Measurements from ENCODE around the gene RAB7A.
"Not testable (repeated sequence)": the region's sequence is repeated elsewhere in the genome, so short reads cannot be mapped to it uniquely, and the experiment has no call there.

Gene RAB7A

DNA sequence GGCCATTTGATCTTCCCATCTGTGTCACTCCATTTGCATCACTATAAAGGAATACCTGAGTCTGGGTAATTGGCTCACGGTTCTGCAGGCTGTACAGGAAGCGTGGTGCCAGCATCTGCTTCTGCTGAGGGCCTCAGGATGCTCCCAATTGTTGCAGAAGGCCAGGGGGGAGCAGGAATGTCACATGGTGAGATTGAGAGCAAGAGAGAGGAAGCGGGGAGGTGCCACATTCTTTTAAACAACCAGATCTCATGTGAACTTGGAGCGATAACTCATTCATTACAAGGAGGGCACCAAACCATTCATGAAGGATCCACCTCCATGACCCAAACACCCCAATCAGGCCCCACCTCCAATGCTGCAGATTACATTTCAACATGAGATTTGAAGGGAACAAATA is 13.1 kb upstream of the RAB7A start:
- no peak for DNase-seq

DNA sequence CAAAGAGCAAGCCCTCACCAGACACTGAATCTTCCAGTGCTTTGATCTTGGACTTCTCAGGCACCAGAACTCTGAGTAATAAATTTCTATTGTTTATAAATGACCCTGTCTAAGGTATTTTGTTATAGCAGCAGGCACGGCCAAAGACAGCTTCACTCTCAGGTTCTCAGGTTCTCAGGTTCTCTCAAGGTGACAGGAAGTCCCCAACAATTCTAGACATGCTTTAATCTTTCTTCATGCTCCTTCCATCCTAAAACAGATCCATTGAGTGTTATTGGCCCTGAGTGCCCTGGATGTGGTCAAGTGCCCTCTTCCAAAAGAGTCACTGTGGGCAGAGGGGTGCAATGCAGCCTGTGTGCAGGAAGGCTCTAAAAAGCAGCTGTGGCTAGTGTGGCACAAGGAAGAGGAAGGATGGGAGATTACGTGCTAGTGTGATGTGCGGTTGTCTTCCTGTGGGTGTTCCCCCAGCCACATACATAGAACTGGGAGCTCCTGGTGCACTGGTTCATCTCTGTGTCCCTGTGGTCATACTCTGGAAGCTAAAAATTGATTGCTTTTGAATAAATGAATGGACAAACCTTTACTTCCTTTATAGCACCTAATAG is 11.0 kb upstream of the RAB7A start:
- DNase-seq: no peak

DNA sequence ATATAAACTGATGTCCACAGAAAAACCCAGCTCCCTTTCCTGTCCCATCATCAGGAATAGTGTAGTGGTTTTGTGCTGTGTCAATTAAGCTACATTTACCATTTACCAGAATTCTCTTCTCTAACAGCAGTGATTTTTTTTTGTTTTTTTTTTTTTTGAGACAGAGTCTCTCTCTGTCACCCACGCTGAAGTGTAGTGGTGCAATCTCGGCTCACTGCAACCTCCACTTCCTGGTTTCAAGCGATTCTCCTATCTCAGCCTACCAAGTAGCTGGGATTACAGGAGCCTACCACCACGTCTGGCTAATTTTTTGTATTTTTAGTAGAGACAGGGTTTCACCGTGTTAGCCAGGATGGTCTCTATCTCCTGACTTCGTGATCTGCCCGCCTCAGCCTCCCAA is 7.1 kb upstream of the RAB7A start:
- DNase-seq: not testable (repeated sequence)

DNA sequence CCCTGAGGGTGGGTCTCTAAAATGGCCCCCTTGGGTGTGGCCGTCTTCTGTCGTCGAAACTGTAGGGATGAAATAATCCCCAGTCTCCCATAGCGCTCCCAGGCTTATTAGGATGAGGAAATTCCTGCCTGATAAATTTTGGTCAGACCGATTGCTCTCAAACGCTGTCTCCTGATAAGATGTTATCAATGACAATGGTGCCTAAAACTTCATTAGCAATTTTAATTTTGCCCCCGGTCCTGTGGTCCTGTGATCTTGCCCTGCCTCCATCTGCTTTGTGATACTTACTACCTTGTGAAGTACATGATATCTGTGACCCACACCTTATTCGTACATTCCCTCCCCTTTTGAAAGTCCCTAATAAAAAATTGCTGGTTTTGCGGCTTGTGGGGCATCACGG is 5.1 kb upstream of the RAB7A start:
- DNase-seq: no peak

DNA sequence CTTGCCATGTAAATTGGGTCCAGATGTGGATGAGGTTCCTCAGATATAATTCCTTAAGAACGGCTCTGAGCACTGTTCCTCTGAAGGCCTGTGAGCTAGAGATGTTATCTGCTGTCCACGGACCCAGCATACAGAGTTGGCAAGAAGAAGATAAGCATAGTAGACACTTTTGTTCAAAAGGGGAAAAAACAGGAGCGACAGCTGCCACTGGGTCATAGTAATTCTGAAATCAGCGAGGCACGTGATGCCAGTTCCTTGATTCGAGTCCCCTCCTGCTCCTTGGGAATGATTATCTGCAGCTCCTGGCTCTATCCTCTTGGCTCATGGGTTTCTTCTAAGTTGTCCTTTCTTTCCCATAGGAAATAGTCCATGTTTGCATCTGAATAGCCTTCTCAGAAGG is 2.5 kb upstream of the RAB7A start:
- no peak for DNase-seq

DNA sequence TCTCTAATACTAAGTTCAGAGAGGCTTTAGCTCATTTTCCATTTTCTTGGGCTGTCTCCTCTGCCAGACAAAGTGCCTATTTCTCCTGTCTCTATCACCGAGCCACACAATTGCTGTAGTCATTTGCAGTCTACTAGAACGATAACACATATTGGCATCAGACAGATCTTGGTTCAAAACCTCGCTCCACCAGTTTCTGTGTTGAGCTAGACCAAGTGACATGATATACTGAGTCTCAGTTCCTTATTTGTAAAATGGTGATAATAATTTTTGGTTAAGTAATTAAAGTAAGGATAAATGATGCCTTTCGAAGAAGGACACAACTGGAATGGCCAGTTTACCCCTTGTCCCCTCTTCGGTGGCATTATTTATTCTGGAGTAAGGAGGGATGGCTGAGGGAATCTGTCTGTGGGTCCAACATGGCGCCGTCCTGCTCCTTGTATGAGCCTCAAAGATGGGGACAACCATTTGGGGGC is 398 bp upstream of the RAB7A start:
- DNase-seq: no peak

DNA sequence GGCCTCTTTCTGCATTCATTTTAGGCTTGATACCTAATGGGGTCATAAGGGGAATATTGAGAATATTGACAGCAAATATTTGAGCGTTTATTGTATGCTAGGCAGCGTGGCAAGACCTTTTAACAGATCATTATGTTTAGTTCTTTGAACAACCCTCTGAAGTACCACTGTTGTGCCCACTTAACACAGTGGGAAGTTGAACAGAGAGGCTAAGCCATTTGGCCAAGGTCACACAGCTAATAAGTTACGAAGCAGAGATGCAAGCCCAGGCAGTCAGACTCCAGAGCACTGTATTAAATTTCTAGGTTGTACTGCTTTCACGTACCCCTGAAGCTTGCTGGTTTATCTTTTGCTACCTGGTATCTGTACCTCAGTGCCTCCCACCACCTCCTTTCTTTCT is 1.1 kb downstream of the RAB7A start:
- DNase-seq: no peak

DNA sequence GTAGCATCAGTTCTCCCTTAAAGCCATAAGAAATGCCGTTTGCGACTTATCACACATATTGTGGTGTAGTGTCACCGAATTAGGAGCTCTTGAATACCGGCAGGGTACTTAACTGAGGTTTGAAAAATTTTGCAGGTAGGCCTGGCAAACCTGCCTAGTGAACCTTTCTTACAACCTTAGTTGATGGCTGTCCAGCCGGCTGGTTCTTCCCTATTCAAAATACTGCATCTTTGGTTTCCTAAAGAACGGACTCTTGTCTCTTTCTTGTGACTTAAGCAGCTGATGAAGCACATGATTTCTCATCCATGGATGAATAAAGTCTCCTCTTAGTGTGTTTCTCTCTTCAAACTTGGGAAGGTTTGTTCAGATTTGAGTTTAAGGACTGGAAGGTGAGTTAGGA is 1.5 kb downstream of the RAB7A start:
- DNase-seq: no peak

DNA sequence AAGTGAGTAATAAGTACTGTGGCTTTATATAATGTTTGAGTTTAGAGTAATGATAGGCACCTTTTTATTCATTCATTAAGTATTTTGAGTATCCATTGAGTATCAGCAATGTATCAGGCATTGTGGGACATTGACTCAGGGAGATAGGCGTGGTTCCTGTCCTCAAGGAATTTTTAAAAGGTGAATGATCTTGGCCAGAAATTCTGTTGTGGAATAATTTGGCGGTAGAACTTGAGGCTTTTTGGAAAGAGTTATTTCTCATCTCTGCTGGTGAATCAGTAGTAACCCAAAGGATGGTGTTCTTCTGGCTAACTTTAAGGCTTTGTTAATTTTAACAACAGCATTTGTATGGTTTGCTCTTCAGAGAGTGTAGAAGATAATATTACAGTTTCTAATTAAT is 2.0 kb downstream of the RAB7A start:
- no peak for DNase-seq

DNA sequence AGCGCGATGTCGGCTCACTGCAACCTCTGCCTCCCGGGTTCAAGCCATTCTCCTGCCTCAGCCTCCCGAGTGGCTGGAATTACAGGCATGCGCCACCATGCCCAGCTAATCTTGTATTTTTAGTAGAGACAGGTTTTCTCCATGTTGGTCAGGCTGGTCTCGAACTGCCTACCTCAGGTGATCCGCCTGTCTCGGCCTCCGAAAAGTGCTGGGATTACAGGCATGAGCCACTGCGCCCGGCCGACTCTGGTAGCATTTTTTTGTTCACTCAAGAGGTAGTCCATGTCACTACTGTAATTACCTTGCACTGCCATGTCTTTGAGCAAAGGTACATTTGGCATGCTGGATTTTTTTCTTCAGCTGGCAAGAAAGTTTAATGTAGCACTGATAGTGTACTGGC is 2.5 kb downstream of the RAB7A start:
- not testable (repeated sequence) for DNase-seq

DNA sequence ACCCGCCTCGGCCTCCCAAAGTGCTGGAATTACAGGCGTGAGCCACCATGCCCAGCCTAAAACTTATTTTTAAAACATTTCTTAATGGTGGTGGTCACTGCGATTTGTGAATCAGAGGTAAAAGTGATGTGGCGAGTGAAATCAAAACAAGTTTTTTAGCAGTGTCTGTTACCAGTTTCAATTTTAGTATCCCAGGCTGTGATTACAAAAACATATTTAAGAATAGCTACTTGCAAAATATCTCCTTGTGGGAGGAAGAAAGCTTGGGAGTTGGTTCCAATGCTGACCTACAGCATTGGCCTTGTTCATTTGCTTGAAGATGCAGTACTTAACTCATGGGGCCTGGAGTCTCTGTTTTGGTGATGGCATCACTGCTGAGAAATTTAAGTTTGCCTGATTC is 4.5 kb downstream of the RAB7A start:
- DNase-seq: no peak

DNA sequence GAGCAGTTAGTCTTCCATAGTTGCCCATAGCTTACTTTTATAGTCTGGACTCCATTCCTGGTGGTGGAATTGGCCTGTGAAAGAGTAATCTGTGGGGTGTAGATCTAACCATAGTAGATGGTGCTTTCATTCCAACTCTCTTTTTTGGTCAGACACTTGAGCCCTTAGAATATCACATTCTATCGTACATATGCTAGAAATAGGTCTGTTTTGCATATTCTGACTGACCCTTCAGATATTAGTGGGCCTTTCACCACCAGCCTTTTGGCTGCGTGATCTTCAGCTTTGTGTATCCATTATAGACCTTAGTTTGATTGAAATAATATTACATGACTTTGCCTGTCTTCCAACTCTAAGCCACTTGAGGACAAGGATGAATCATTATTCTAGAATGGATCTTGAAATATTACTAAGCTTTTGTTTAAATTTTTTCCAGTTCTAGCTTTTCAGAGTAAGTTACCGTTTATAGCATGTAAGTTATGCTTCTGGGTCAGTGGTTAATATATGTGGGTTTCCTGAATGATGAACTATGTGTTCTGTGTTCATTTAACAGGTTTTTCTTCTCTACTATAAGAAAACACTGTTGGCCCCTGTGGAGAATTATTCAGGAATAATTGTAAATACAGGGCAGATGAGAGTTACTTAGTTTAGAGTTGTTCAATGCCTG is 8.7 kb downstream of the RAB7A start:
- no peak for DNase-seq

DNA sequence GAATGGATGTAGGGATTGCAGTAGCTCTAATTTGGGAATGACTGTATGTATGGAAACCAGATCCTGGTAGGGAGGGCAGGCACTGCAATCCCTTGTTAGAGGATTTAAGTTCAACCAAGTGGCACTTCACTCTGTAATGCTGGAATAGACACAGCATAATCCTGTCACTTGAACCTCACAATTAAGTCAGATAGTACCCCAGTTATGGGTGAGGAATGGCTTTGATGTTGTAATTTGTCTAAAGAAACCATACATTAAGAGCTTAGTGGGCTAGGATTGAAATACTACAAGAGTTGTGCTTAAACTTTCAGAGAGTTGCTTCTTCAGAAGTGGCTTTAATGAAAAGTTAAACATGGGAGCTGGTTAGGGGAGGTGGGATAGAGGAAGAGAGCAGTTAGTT is 9.3 kb downstream of the RAB7A start:
- no peak for DNase-seq

DNA sequence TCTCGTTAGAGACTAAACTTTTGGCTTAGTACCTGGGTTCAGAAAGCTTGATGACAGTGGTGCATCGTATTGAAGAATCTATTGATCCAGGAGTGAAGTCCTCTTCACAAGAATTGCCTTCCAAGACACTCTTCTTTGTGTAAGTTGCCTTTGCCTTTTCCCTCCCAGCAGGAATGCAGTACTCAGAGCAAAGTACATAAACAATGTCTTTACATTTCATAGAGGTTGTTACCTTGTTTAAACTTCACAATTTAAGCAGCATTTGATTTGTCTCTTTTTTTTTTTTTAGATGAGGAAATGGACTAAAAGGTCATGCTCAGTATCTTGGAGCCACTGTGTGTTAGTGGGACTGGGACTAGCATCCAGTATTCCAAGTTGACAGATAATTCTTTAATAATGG is 9.9 kb downstream of the RAB7A start:
- DNase-seq: no peak

DNA sequence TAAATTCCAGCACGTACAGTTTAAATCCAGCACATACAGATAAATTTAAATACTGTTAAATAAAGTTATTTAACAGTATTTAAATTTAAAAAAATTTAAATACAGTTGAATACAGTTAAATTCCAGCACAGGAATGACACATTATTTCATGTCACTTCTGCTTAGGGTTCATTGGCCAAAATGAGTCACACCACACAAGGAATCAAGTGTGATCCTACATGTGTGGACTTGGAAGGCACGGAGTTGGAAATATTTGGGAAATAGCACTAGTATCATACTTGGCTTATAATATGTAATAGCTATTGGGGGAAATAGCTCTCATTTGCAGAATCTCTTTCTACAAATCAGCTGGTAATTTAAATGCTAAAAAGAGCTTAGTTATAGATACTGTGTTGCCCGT is 10.6 kb downstream of the RAB7A start:
- DNase-seq: no peak

DNA sequence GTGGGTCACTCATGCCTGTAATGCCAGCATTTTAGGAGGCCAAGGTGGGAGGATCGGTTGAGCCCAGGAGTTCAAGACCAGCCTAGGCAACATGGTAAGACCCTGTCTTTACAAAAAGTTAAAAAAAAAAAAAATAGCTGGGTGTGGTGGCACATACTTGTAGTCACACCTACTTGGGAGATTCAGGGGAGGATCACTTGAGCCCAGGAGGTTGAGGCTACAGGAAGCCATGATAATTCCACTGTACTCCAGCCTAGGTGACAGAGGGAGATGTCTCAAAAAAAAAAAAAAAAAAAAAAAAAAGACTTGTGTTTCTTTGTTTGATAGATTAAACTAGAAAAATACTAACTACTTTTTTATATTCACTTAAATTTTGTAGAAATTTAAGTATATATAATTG is 14.6 kb downstream of the RAB7A start:
- DNase-seq: no peak

DNA sequence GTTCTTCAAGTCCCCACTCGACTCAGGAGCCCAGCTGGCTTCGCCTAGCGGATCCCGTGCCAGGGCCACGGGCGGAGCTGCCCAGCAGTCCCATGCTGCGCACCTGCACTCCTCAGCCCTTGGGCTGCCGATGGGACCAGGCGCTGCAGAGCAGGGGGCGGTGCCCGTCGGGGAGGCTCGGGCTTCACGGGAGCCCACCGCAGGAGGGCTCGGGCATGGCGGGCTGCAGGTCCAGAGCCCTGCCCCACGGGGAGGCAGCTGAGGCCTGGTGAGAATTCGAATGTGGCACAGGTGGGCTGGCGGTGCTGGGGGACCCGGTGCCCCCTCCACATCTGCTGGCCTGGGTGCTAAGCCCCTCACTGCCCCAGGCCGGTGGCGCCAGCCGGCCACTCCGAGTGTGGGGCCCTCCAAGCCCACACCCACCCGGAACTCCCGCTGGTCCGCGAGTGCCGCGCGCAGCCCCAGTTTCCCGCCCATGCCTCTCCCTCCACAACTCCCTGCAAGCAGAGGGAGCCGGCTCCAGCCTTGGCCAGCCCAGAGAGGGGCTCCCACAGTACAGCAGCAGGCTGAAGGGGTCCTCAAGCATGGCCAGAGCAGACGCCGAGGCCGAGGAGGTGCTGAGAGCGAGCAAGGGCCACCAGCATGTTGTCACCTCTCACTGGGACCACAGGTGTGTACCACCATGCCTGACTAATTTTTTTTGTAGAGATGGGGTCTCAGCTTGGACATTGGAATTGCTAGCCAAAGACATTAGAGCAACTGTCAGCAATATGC is 17.0 kb downstream of the RAB7A start:
- DNase-seq: no peak

DNA sequence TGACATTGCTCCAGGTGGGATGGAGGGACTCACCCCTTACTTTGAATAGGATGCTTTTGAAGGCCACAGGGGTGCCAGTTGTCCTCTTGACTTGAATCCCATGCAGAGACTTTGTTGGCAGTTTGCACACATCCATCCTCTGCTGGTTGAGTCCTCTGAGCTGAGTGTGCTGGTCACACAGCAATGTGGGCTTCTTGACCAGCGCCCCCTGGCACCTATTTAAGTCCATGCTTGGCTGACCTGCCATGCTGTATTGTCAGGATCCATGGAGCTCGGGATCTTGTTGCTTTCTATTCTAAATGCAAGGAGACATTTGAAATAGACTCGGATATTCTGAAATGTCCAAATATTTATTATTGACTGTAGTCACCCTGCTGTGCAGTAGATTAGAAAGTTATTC is 19.8 kb downstream of the RAB7A start:
- no peak for DNase-seq

DNA sequence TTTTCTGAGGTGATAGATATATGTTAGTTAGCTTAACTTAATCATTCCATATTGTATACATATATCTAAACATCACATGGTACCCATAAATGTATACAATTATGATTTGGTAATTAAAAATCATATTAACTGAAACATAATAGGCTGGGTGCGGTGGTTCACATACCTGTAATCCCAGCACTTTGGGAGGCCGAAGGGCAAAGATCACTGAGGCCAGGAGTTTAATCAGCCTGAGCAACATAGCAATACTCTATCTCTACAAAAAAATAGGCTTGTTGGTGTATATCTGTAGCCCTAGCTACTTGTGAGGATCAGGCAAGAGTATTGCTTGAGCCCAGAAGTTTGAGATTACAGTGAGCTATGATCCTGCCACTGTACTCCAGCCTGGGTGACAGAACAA is 20.9 kb downstream of the RAB7A start:
- DNase-seq: no peak

DNA sequence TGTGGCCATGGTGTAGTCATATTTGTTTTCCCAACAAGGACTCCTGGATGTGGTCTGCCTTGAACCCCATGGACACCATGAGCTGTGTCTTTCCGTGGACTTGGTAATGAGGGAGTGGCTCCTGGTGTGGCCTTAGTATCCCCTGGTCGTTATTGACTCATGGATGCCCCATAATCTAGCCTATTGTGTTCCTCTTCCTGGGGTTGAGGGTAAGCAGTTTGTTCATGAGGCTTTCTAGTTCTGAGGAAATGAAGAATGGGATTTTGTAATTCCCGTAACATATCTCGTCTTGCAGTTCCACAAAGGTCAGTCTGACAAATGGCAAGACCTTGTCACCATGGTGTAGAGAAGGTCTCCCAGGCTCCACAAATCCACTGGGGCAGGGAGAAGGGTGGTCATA is 22.6 kb downstream of the RAB7A start:
- no peak for DNase-seq

DNA sequence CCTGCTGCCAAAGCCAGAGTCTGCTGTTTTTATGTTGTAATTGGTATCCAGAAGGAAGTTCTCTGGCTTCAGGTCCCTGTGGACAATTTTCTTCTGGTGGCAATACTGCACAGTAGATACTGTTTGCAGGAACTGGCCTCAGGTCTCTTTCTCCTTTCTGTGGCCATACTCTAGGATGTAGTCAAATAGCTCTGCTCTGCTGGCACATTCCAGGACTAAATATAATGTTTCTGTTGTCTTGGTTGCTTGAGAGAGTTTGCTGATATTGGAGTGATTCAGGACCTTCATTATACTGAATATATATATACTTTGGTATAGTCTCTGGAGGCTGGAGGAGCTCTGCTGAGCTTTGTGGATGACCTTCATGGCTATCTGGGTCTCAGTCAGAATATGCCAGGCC is 23.1 kb downstream of the RAB7A start:
- DNase-seq: no peak

DNA sequence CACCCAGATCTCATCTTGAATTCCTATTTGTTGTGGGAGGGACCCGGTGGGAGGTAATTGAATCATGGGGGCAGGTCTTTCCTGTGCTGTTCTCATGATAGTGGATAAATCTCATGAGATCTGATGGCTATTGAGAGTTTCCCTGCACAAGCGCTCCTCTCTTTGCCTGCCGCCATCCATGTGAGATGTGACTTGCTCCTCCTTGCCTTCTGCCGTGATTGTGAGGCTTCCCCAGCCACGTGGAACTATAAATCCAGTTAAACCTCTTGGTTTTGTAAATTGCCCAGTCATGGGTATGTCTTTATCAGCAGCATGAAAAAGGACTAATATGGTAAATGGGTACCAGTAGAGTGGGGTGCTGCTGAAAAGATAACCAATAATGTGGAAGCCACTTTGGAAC is 23.6 kb downstream of the RAB7A start:
- not testable (repeated sequence) for DNase-seq

DNA sequence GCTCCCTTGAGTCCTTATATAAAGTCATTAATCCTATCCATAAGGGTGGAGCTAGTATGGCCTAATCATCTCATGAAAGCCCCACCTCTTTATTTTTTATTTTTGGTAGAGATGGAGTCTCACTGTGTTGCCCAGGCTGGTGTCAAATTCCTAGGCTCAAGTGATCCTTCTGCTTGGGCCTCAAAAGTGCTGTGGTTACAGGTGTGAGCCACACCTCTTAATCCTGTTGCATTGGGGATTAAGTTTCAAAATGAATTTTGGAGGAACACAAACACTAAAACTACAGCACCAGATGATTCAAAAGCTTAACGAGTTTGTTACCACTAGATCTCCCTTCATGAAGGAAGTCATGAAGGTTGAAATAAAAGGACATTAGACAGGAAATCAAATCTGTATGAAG is 27.7 kb downstream of the RAB7A start:
- DNase-seq: peak; percentile 8

DNA sequence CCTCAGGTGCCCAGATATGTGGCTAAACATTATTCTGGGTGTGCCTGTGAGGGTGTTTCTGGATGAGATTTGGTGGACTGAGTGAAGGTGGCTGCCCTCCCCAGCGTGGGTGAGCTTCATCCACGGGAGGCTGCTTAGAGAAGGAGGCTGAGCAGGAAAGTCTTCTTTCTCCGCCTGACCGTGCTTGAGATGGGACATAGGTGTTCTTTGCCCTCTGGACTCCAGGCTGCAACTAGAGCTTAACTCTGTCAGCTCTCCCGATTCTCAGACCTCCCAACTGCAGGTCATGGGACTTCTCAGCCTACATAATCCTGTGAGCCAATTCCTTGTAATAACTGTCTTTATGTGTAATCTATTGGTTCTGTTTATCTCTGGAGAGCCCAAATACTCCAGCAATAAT is 34.1 kb downstream of the RAB7A start:
- DNase-seq: no peak
